GM19395 (cell line): Measurements from ENCODE around the gene TPSB2.

ENCODE experiments used
- ATAC-seq: cut with Tn5 transposase; IDR thresholded peaks from one replicate; pipeline ENCODE4 v1.9.1; 2021; ENCODE audit warnings: mild to moderate bottlenecking, moderate library complexity; ENCODE audit not compliant: unreplicated experiment

TPSB2 gene

GRCh38 chr16:1221628-1222552 lies 8.1 kb downstream of the TPSB2 start:
- no peak for ATAC-seq

GRCh38 chr16:1220841-1221627 lies 8.9 kb downstream of the TPSB2 start:
- ATAC-seq: no peak

- ATAC-seq: no peak
Measured at GRCh38 chr16:1220098-1220728, 9.8 kb downstream of the TPSB2 start.

DNA sequence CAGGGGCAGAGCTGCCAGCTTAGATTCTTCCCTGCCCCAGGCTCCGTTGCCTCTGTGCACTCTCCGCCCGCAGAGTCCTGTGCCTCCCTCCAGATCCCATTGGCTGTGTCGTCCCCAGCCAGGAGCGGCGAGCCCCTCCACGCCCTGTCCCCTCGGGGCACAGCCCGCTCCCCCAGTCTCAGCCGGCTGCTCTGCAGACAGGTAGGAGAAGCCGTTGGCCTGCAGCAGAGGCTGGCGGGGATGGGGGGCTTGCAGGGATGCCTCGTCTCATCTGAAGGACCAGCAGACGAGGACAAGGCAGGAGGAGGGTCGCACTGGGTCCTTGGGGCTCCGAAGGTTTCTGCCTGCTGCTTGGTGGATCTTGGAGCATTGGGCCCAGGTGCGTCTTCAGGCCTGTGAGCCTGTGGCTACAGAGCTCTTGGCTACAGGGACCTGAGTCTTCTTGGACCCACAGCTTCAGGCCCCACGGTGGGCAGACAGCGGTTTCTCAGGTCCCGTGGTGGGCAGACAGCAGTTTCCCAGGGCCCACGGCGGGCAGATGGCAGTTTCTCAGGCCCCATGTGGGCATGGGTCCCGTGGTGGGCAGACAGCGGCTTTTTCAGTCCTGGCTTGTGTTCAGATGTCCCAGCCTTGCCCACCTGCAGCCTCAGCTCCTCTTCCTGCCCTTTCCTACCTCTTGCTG lies 10.9 kb downstream of the TPSB2 start:
- no peak for ATAC-seq

- ATAC-seq: no peak
Measured at GRCh38 chr16:1218061-1218929, 11.7 kb downstream of the TPSB2 start.

DNA sequence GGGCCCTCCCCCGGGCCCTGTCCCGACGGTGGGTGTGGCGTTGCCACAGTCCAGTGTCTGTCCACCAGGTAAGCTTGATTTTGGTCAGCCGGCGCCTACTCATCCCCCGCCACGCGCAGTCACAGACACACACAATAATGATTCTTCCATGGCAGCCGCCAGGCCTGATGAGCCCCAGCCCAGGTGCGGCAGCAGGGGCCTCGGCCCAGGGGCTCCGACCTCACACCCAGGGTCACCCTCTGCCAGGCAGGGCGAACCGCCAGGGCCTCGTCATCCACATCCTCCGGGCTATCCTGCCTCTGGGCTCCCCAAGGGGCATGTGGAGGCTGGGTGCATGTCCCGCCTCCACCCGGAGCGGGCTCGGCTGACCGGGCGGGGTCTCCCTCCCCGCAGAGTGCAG lies 12.5 kb downstream of the TPSB2 start:
- ATAC-seq: no peak

GRCh38 chr16:1216681-1217400 lies 13.1 kb downstream of the TPSB2 start:
- ATAC-seq: no peak

DNA sequence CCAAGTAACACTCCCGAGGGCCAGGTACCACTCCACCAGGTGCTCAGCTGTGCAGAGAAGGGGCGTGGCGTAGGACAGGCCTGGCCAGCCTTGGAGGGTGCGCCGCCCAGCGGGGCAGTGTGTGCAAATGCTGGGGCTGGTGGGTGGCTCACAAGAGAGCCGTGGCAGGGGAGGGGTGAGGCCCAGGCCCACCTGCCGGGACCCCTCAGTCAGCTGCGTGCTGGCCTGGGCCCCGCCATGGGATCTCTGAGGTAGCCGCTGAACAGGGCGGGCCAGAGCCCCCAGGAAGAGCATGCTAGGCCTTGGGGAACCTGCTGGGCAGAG lies 13.7 kb downstream of the TPSB2 start:
- no peak for ATAC-seq

DNA sequence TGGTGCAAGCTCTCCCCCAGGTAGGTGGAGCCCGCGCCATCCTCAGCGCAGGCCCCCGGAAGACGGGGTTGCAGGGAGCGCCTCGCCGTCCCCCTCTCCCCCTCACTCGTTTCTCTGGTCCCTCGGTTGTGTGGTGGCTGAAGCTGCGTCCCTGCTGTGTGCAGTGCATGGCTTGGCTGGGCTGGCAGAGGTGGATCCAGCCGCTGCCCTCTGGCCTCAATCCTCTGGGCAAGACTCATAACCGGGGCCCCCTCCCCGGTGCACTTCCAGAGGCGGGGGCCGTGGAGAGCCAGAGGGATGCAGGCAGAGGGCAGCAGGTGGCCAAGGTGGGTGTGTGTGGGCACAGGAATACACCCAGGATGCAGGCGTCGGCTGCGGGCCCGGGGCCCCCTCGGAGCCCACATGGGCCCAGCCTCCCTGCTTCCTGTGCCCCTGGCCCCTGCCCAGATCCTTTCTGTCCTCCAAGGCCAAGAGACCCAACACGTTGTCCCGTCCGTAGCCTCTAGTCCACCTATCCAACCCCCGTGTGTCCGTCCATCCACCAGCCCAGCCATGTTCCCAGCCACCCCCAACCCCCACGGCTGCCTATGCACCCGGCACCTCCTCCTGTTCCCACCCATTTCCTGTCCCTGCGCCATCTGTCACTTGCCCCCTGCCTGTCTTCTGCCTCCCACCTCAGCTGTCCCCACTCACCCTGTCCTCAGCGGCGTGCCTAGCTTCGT lies 14.2 kb downstream of the TPSB2 start:
- ATAC-seq: no peak

GRCh38 chr16:1214719-1215118 lies 15.3 kb downstream of the TPSB2 start:
- no peak for ATAC-seq

GRCh38 chr16:1213796-1214372 lies 16.1 kb downstream of the TPSB2 start:
- no peak for ATAC-seq

DNA sequence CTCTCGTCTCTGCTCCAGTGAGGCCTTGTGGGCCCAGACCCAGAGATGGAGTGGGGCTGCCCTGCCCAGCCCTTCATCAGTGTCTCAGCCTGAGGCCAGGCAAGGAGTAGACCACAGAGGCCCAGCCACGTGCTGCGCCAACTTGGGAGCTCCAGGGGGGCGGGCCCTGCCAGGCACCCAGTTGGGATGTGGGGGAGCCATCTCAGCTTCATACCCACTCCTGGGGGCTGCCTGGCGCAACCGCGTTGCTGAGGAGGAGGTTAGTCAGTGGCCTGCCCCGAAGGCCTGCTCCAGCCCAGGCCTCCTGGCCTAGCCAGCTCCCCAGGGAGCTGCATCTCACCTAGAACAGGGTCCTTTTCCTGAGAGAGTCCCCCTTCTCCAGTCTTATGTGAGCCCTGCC lies 16.8 kb downstream of the TPSB2 start:
- ATAC-seq: no peak

- ATAC-seq: no peak
Measured at GRCh38 chr16:1212616-1213194, 17.3 kb downstream of the TPSB2 start.

DNA sequence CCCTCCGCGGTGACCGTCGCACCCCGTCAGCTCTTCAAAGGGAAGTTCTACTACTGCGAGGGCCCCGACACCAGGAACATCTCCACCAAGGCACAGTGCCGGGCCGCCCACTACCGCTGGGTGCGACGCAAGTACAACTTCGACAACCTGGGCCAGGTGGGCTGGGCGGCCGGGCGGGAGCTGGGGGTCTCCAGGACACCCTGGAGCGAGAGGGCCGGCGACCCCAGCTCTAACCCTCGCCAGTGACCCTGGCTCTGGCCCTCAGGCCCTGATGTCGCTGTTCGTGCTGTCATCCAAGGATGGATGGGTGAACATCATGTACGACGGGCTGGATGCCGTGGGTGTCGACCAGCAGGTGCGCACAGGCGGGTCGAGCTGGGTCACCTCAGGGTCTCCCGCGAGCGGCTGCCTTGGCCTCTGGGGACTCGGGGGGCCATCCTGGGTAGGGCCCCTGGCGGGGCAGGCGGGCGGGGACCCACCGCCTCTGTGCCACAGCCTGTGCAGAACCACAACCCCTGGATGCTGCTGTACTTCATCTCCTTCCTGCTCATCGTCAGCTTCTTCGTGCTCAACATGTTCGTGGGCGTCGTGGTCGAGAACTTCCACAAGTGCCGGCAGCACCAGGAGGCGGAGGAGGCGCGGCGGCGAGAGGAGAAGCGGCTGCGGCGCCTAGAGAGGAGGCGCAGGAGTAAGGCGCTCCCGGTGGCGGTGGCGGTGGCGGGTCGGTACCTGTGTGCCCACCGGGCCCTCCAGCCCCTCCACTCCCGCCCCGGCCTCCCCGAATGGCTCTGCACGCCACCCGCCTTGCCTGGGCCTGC lies 18.3 kb downstream of the TPSB2 start:
- ATAC-seq: no peak

DNA sequence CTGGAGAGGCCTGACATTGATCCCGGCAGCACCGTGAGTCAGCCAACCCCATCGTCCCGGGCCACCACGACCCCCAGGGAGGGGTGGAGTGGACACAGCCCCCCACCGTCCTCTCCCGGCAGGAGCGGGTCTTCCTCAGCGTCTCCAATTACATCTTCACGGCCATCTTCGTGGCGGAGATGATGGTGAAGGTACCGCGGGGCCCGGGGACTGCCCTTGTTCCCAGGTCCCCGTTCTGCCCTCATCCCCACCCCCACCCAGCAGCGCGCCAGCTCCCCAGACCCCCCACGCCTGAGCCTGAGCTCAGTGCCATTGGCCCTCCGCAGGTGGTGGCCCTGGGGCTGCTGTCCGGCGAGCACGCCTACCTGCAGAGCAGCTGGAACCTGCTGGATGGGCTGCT lies 19.5 kb downstream of the TPSB2 start:
- ATAC-seq: no peak

DNA sequence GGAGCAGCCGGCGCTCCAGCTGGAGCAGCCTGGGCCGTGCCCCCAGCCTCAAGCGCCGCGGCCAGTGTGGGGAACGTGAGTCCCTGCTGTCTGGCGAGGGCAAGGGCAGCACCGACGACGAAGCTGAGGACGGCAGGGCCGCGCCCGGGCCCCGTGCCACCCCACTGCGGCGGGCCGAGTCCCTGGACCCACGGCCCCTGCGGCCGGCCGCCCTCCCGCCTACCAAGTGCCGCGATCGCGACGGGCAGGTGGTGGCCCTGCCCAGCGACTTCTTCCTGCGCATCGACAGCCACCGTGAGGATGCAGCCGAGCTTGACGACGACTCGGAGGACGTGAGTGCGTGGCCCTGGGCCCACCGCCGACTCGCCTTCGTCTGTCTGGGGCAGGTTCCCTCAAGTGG lies 20.9 kb downstream of the TPSB2 start:
- ATAC-seq: no peak

DNA sequence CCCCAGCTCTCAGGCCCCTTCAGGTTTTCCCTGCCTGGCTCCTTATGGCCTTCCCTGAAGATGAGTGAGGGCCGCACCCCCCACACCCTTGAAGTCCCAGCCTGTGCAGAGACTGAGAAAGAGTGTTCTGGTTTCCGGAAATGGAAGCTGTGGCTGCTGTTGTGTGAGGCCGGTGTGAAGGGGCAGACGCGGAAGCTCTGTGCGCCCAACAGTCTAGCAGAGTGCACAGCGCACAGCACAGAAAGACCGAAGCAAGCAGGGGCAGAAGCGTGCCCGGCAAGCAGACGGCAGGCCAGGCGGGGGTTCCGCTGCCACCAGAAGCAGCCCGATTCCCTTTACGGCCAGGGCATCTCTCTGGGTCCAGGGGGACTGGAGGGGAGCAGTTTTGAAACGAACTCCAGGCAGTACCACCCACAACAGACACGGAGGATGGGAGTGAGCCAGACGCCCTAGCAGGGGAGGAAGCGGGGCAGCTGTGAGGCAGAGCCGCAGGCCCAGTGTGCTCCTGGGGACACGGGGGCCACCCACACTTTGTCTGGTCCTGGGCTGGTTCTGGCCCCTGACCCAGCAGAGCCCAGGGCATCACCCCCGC lies 21.6 kb downstream of the TPSB2 start:
- no peak for ATAC-seq
